ENCODE data around the gene RANBP3. TPM values are rescaled to one million over a fixed set of nuclear protein-coding genes. Genes with fewer than 3 reads are reported as not detected.
A peak's percentile ranks its signal among the peaks of the same experiment; 100 is the strongest.

Gene RANBP3
- total RNA-seq, 1 experiment from 2014 or later = 130 TPM

- no peak for DNase-seq (ENCODE audit: low read depth)
Observed at GRCh38 chr19:5950741-5951140, 27.2 kb downstream of the RANBP3 start.

- DNase-seq (ENCODE audit: low read depth) = no peak
Observed at GRCh38 chr19:5949792-5950305, 28.1 kb downstream of the RANBP3 start.

- DNase-seq (ENCODE audit: low read depth) = no peak
Observed at GRCh38 chr19:5948752-5949564, 29.0 kb downstream of the RANBP3 start.

GRCh38 chr19:5947435-5947834 is 30.5 kb downstream of the RANBP3 start:
- DNase-seq (ENCODE audit: low read depth) = no peak

GRCh38 chr19:5943623-5944022 is 34.3 kb downstream of the RANBP3 start:
- DNase-seq (ENCODE audit: low read depth) = peak; percentile 15

- no peak for DNase-seq (ENCODE audit: low read depth)
Observed at GRCh38 chr19:5943045-5943444, 34.9 kb downstream of the RANBP3 start.

GRCh38 chr19:5941673-5942072 is 36.3 kb downstream of the RANBP3 start:
- no peak for DNase-seq (ENCODE audit: low read depth)

GRCh38 chr19:5940260-5941208 is 37.4 kb downstream of the RANBP3 start:
- no peak for DNase-seq (ENCODE audit: low read depth)

- no peak for DNase-seq (ENCODE audit: low read depth)
Observed at GRCh38 chr19:5937550-5937949, 40.4 kb downstream of the RANBP3 start.

- no peak for DNase-seq (ENCODE audit: low read depth)
Observed at GRCh38 chr19:5936292-5936592, 41.7 kb downstream of the RANBP3 start.

- DNase-seq (ENCODE audit: low read depth) = no peak
Observed at GRCh38 chr19:5935473-5936291, 42.3 kb downstream of the RANBP3 start.

- DNase-seq (ENCODE audit: low read depth) = no peak
Observed at GRCh38 chr19:5934774-5935472, 43.0 kb downstream of the RANBP3 start.

- DNase-seq (ENCODE audit: low read depth) = no peak
Observed at GRCh38 chr19:5934069-5934401, 43.9 kb downstream of the RANBP3 start.

- no peak for DNase-seq (ENCODE audit: low read depth)
Observed at GRCh38 chr19:5933391-5934068, 44.4 kb downstream of the RANBP3 start.

GRCh38 chr19:5932609-5933262 is 45.2 kb downstream of the RANBP3 start:
- DNase-seq (ENCODE audit: low read depth) = no peak

GRCh38 chr19:5932146-5932545 is 45.8 kb downstream of the RANBP3 start:
- DNase-seq (ENCODE audit: low read depth) = no peak

GRCh38 chr19:5931251-5931650 is 46.7 kb downstream of the RANBP3 start:
- no peak for DNase-seq (ENCODE audit: low read depth)

GRCh38 chr19:5929625-5930024 is 48.3 kb downstream of the RANBP3 start:
- DNase-seq (ENCODE audit: low read depth) = no peak

GRCh38 chr19:5929179-5929578 is 48.8 kb downstream of the RANBP3 start:
- no peak for DNase-seq (ENCODE audit: low read depth)

GRCh38 chr19:5927441-5927821 is 50.5 kb downstream of the RANBP3 start:
- DNase-seq (ENCODE audit: low read depth) = no peak
